Osteoblast (primary cell): ENCODE results near the gene MTMR12. TPM values are rescaled to one million over a fixed set of nuclear protein-coding genes. Genes with fewer than 3 reads are reported as not detected.

Source experiments
- DNase-seq: peaks from one replicate; pipeline ENCODE4 v3.0.0; 2011; ENCODE audit warnings: low spot score, mixed read lengths; ENCODE audit not compliant: insufficient read length; ENCODE audit errors: missing footprints
- H2AFZ ChIP-seq: 2 replicates; pipeline ENCODE4 v1.6.0; 2011; ENCODE audit warnings: mild to moderate bottlenecking, low read length
- H3K27ac ChIP-seq: 2 replicates; pipeline ENCODE4 v1.5.1; 2011; ENCODE audit warnings: mild to moderate bottlenecking, low read depth, low read length, moderate library complexity
- H3K27me3 ChIP-seq: 2 replicates; pipeline ENCODE4 v1.6.0; 2012; ENCODE audit warnings: mild to moderate bottlenecking, control low read depth, inconsistent platforms, low read length, moderate library complexity; ENCODE audit not compliant: insufficient read depth
- H3K36me3 ChIP-seq: 2 replicates; pipeline ENCODE4 v1.5.1; 2011; ENCODE audit warnings: mild to moderate bottlenecking, low read length, control low read depth, moderate library complexity; ENCODE audit not compliant: insufficient read depth
- H3K4me1 ChIP-seq: 2 replicates; pipeline ENCODE4 v1.5.1; 2011; ENCODE audit warnings: mild to moderate bottlenecking, low read length, control low read depth, moderate library complexity; ENCODE audit not compliant: insufficient read depth
- H3K4me2 ChIP-seq: 2 replicates; pipeline ENCODE4 v1.6.0; 2011; ENCODE audit warnings: mild to moderate bottlenecking, low read length; ENCODE audit not compliant: insufficient read depth
- H3K4me3 ChIP-seq: fragments of 200-600 bp; sonication (generic); 3 replicates; pipeline ENCODE4 v1.5.1; 2012; ENCODE audit warnings: mild to moderate bottlenecking, low read length, inconsistent platforms; ENCODE audit not compliant: insufficient read depth
- H3K79me2 ChIP-seq: 2 replicates; pipeline ENCODE4 v1.6.0; 2012; ENCODE audit warnings: mild to moderate bottlenecking, low read length, control low read depth, inconsistent platforms; ENCODE audit not compliant: insufficient read depth
- H3K9me3 ChIP-seq: 2 replicates; pipeline ENCODE4 v1.5.1; 2011; ENCODE audit warnings: low read depth, low read length, control low read depth
- H4K20me1 ChIP-seq: 2 replicates; pipeline ENCODE4 v1.6.0; 2012; ENCODE audit warnings: mild to moderate bottlenecking, low read length, control low read depth; ENCODE audit not compliant: insufficient read depth
- total RNA-seq: library from RNA; depleted of rRNA; stranded (reverse); fragments of >200 nt; gene quantifications from 2 replicates; pipeline ENCODE4 v1.2.3, GENCODE V29; 2012
- TF ChIP-seq, protein P1 (sequence below): IDR thresholded peaks from 2 replicates; pipeline ENCODE4 v1.5.1; 2011; ENCODE audit warnings: mild to moderate bottlenecking, low read depth, low read length, moderate library complexity; ENCODE audit errors: extremely low read depth

The MTMR12 gene
- total RNA-seq, 1 donor = 20.6 TPM

- H3K4me2 ChIP-seq = no peak overlapping the region
- H3K4me1 ChIP-seq = no peaks in the 10 kb centered on the region
- no peaks in the 10 kb centered on the region for H3K27me3 ChIP-seq
- H3K79me2 ChIP-seq = no peaks in the 10 kb centered on the region
- no peak overlapping the region for H2AFZ ChIP-seq
- DNase-seq = no peak
- H3K36me3 ChIP-seq = no peaks in the 10 kb centered on the region
- no peaks in the 10 kb centered on the region for H4K20me1 ChIP-seq
- no peaks in the 10 kb centered on the region for H3K9me3 ChIP-seq
- H3K27ac ChIP-seq = no peak overlapping the region
- H3K4me3 ChIP-seq = no peak overlapping the region
- TF ChIP-seq, protein P1, sequence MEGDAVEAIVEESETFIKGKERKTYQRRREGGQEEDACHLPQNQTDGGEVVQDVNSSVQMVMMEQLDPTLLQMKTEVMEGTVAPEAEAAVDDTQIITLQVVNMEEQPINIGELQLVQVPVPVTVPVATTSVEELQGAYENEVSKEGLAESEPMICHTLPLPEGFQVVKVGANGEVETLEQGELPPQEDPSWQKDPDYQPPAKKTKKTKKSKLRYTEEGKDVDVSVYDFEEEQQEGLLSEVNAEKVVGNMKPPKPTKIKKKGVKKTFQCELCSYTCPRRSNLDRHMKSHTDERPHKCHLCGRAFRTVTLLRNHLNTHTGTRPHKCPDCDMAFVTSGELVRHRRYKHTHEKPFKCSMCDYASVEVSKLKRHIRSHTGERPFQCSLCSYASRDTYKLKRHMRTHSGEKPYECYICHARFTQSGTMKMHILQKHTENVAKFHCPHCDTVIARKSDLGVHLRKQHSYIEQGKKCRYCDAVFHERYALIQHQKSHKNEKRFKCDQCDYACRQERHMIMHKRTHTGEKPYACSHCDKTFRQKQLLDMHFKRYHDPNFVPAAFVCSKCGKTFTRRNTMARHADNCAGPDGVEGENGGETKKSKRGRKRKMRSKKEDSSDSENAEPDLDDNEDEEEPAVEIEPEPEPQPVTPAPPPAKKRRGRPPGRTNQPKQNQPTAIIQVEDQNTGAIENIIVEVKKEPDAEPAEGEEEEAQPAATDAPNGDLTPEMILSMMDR = no peak
These were observed 18.6 kb upstream of the MTMR12 start for GRCh38 chr5:32331217-32331934.

DNA sequence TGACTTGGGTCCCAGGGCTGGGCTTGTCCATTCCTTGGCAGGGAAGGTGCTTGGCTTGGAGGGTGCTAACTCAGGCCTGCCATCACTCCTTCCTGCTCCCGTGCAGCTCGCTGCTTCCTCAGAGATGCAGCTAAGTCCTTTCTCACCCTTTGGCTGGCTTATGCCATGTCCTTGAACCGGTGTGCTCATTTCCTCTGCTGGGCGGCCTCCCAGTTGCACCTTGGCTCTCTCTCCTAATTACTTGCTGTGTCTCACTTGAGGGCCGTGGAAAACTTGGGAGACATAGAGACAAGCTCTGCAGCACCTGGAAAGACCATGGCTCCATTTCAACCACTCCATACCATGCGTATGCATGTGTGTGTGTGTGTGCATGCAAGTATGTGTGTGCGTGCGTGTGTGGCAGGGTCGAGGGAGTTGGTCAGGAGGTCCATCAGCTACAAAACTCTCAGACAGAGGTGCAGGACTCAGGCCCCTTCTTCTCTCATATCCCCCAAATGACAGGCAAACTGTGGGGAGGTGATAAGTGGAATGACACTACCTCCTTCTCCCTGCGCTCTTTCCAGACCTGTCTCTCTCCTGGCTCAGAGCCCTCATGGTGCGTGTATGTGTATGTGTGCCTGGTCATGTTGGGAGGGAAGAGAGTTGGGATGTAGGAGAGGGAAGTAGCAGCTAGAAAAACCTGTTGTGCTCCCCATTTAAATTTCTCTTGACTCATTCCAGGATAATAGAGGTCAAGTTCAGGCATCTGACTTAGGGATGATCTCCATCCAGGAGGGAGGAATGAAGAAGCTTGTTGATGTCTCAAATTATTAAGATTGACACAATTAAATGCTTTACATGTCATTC is 17.6 kb upstream of the MTMR12 start:
- Histone ChIP-seq H3K27me3 (no peaks in the 10 kb centered on the region), H3K4me3 (no peak overlapping the region), H3K36me3 (no peaks in the 10 kb centered on the region), H3K9me3 (no peaks in the 10 kb centered on the region), H2AFZ (no peak overlapping the region), H4K20me1 (no peaks in the 10 kb centered on the region), H3K79me2 (no peaks in the 10 kb centered on the region), H3K27ac (no peak overlapping the region), H3K4me2 (no peak overlapping the region), H3K4me1 (no peaks in the 10 kb centered on the region)
- no peak for DNase-seq
- TF ChIP-seq, protein P1 = no peak

DNA sequence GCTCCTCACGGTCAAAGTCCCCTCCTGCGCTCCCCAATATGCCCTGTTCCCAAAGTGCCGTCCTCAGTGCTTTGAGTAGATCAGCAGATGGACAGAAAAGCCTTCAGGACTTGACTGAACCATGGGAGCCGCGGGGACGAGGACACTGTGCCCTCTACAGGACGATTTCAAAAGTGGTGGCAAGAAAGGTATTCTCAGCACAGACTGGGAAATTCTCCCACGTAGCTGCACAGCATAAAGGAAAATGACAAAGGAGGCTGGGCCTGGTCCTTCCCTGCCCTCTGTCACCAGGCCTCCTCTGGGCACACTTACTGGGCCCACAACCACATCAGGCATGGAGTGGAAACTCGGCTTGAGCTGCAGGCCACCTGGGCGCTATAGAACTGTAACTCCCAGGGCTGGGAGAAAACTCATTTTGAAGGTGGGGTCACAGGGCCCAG is 16.7 kb upstream of the MTMR12 start:
- no peaks in the 10 kb centered on the region for H4K20me1 ChIP-seq
- H3K36me3 ChIP-seq = no peaks in the 10 kb centered on the region
- H3K27ac ChIP-seq = no peak overlapping the region
- no peaks in the 10 kb centered on the region for H3K9me3 ChIP-seq
- peak overlapping the region; percentile 48 for H2AFZ ChIP-seq
- H3K79me2 ChIP-seq = no peaks in the 10 kb centered on the region
- H3K4me2 ChIP-seq = no peak overlapping the region
- peak; percentile 92 for DNase-seq
- no peak overlapping the region for H3K4me3 ChIP-seq
- peaks cover 2% of the 10 kb centered on the region for H3K4me1 ChIP-seq
- TF ChIP-seq, protein P1 = peak; percentile 80
- H3K27me3 ChIP-seq = no peaks in the 10 kb centered on the region

- DNase-seq = peak; percentile 71
- Histone ChIP-seq H4K20me1 (no peaks in the 10 kb centered on the region), H3K36me3 (no peaks in the 10 kb centered on the region), H3K4me2 (no peak overlapping the region), H3K79me2 (no peaks in the 10 kb centered on the region), H3K27ac (no peak overlapping the region), H3K4me3 (no peak overlapping the region), H3K4me1 (peaks cover 2% of the 10 kb centered on the region), H3K27me3 (no peaks in the 10 kb centered on the region), H2AFZ (no peak overlapping the region), H3K9me3 (no peaks in the 10 kb centered on the region)
- TF ChIP-seq, protein P1 = no peak
These were observed 13.6 kb upstream of the MTMR12 start for GRCh38 chr5:32326216-32326772.
